K562 (cell line): Measurements from ENCODE around the gene DNAJB2. TPM values are rescaled to one million over a fixed set of nuclear protein-coding genes. Genes with fewer than 3 reads are reported as not detected.
A peak's percentile ranks its signal among the peaks of the same experiment; 100 is the strongest.

ENCODE experiments used
- ARID4B ChIP-seq: sonication (generic); formaldehyde crosslinking; IDR thresholded peaks from 2 replicates; pipeline ENCODE4 v1.8.0; 2022; ENCODE audit warnings: mild to moderate bottlenecking, missing genetic modification reagents
- EP400 ChIP-seq: fragments of 450-650 bp; IDR thresholded peaks from 2 replicates; pipeline ENCODE4 v1.6.1; 2017; ENCODE audit warnings: antibody characterized with exemption, mild to moderate bottlenecking, moderate library complexity
- TFAP4 ChIP-seq: sonication (generic); formaldehyde crosslinking; IDR thresholded peaks from 2 replicates; pipeline ENCODE4 v1.8.0; 2022; ENCODE audit warnings: missing genetic modification reagents, mild to moderate bottlenecking, moderate library complexity, borderline replicate concordance
- polyA plus RNA-seq, 8 experiments: library from polyadenylated mRNA; depleted of rRNA in 4 of 8; stranded (reverse) in 5 of 8; unstranded in 3 of 8; fragments of >200 nt; fragmentation: Nextera tagmentation in 2 of 8; fragmentation: Illumina TruSeq in 1 of 8; extraction: Ambion mirVana in 2 of 8; extraction: Trizol in 1 of 8; gene quantifications; 2 replicates each; pipeline versions ENCODE4 v1.2.1 to v1.2.3, GENCODE V29; 2011 to 2014; ENCODE audit warnings: inconsistent platforms in 1 of 8, missing spikeins in 1 of 8
- total RNA-seq, 7 experiments: library from RNA; depleted of rRNA in 6 of 7; stranded (reverse); fragments of >200 nt in 6 of 7; fragmentation: Illumina TruSeq in 2 of 7; extraction: Trizol in 2 of 7; gene quantifications; 2 replicates each; pipeline versions ENCODE4 v1.2.1 to v1.2.3, GENCODE V29; 2011 to 2021; ENCODE audit warnings: low replicate concordance in 1 of 7

Gene DNAJB2
- total and polyA plus RNA-seq, 9 of the 15 experiments (the other 6 are each of a cell fraction or from before 2014, with no cell fraction given) = 0.08 to 3.0 (median 2.2) TPM; not detected in 1

- TF ChIP-seq ARID4B (peak; percentile 69), EP400 (peak; percentile 64; the same call in 1 of the 2 replicates), TFAP4 (peak; percentile 59; the same call in 1 of the 2 replicates)
Measured at GRCh38 chr2:219252900-219253752, 26.0 kb upstream of the DNAJB2 start, which contains the start of gene TUBA4B (continued).
